HG03039 (cell line): Measurements from ENCODE around the gene SLC25A26.
"Not testable (repeated sequence)": the region's sequence is repeated elsewhere in the genome, so short reads cannot be mapped to it uniquely, and the experiment has no call there.

Experiments
- ATAC-seq: cut with Tn5 transposase; IDR thresholded peaks from one replicate; pipeline ENCODE4 v1.9.1; 2021; ENCODE audit warnings: mild to moderate bottlenecking, moderate library complexity; ENCODE audit not compliant: unreplicated experiment

SLC25A26 gene

GRCh38 chr3:66226093-66226492 is 5.3 kb downstream of the SLC25A26 start:
- not testable (repeated sequence) for ATAC-seq

GRCh38 chr3:66227051-66227450 is 6.2 kb downstream of the SLC25A26 start:
- no peak for ATAC-seq

- ATAC-seq, result no peak
These were observed 7.1 kb downstream of the SLC25A26 start for GRCh38 chr3:66227915-66228314.

GRCh38 chr3:66228707-66229106 is 7.9 kb downstream of the SLC25A26 start:
- no peak for ATAC-seq

DNA sequence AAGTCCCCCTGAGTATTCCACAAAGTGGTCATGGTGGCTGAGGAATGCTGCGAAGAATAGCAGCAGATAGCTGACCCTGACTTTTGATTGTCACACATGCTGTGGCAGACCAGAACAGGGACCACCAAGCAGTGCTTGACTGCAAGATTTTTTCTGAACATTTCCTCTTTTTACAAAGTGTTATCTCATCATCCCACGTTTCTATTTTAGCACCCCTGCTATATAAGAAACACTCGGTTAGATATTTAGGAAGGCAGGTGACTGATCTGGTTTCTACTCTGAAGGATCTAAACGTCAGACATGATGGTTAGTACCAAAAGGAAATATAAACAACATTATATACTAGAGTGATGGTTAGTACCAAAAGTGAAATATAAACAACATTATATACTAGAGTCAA is 9.1 kb downstream of the SLC25A26 start:
- ATAC-seq, result no peak

GRCh38 chr3:66233033-66233432 is 12.2 kb downstream of the SLC25A26 start:
- ATAC-seq, result no peak

GRCh38 chr3:66236281-66236680 is 15.5 kb downstream of the SLC25A26 start:
- ATAC-seq, result no peak

DNA sequence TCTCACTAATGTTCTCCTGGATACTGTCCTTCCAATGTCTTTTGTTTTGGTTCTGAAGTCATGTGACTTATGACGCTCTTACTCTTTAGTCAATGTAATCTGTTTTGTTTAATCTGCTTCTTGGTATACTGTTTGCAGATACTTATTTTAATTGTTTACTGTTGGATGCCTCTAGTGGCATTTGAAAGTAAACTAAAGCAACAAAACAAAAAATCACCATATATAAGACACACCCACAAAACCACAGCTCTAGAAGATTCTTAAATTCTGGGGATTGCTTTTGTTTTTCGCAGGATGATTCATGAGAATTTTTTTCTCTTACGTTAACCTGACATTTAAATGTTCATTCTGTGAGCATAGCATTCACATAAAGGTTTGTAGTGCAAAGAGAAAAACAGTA is 16.8 kb downstream of the SLC25A26 start:
- no peak for ATAC-seq

GRCh38 chr3:66239513-66240123 is 18.8 kb downstream of the SLC25A26 start:
- no peak for ATAC-seq

DNA sequence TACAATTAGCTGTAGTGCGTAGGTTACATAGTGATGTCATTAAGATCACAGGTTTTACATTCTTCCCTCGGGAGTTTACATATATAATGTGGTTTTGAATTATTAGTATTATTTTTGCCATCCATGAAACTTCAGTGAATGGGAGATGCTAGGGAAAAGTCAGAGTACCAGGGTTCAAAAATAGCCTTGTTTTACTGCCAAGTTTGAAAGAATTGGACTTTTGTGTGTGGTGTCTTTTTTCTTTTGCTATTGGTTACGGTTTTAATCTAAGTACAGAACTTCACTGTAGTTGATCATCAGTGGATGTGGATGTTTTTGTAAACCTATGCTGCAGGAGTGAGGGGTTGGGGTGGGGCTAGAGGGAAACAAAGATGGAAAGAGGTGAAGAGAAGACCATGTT is 20.7 kb downstream of the SLC25A26 start:
- no peak for ATAC-seq

DNA sequence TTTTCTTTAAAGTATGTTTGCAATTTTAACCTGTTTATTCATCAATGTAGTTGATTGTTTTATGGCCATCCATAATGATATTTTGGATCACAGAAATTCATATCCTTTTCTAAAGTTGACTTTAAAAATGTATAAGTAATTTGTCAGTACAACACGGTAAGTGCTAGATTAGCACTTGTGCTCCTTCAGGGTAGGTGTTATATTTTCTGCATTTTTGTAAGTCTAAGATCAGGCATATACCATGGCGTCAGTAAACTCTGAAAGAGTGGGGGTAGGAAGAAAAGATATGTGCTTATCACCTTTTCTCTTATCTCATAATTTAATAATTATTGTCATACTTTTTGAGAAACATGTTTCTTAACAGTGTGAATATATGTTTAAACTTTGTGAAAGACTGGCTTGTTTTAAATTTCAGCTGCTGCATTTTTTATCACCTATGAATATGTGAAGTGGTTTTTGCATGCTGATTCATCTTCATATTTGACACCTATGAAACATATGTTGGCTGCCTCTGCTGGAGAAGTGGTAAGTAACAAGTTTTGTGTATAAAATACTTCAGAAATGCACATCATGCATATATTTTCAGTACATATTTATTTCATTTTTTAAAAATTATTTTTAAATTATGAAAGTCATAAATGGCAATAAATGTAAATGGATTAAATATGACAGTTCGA is 22.1 kb downstream of the SLC25A26 start:
- ATAC-seq, result no peak

GRCh38 chr3:66248641-66249040 is 27.8 kb downstream of the SLC25A26 start:
- ATAC-seq, result no peak

DNA sequence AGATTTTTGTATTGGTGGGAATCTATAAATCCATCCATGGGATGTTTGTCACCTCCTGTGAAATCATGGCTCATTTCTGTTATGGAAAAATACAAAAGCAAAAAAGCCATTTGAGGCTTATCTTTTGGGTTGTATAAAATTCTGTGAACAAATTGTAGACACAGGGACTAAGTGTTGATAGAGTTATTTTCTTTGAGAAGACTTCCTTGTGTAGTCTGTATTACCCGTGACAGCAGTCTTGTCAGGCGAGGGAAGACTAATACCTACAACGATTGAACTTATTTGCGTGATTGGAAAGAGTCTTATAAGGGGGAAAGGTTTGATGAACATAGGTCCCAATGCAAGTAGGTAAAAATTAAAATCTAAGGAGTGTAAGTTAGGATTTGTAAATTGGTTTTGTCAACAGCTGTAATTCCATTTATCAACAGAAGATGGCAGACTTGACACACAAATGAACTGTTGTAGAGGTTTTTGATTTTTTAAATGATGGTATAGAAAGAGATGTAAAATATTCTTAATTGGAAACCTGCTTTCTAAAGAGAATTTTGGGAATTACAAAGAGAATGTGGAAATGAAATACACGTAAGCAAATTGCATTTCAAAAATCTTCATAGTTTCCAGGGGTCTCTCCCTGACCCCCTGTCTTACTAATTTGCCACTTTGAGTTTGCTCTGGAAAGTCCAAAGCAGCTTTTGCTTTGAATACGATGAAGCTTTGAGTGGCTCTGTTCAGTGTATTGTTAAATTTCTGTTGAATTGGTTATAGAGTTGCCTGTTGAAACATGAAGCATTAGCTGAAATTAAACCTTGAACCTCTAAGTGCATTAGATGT is 33.2 kb downstream of the SLC25A26 start:
- no peak for ATAC-seq

DNA sequence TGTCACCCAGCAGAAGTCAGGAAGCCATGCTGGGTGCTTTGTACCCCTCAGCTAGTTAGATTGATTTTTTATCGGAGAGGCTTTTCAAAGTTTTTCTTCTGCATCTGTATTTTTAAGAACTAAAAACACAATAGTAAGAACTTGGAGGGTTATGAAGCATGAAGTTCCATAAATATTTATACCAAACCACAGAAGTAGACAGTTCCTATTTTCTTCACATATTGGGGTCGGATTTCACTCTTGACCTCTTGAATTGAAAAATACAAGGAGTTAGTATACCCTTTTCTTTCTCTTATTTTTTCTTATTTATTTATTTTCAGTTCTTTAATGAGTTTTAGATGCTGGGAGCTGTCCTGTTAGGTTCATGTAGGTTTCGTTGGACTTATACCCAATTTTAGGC is 35.1 kb downstream of the SLC25A26 start:
- no peak for ATAC-seq

- no peak for ATAC-seq
These were observed 36.0 kb downstream of the SLC25A26 start for GRCh38 chr3:66256806-66257205.

DNA sequence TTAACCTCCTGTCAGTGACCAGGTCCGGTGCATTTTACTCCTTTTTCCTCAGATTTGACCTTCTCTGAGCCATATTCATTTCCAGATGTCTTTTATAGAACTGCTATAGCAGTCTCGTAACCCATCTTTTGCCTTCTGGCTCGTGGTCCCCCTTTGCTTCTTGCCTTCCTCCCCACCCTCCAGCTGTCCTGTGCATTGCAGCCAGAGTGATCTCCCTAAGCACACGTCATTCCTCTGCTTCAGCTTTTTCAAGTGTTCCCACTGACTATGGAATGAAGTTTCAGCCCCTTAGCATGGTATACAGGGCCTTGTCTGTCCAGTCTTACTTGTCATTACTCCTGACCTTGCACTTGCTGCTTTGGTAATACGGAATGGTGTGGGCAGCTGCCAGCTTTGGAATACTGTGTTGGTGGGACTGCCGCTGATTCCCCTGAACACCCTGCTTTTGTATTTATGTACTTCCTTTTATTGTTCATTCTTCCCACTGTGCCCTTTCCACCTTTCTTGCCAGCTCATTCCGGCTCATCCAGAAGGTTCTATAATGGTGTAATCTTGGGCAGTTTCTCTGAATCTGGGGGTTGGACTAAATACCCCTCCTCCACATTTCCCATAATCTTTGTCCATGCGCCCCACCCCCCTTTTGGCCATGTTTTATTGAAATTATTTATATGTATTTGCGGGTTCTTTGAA is 38.9 kb downstream of the SLC25A26 start:
- no peak for ATAC-seq

DNA sequence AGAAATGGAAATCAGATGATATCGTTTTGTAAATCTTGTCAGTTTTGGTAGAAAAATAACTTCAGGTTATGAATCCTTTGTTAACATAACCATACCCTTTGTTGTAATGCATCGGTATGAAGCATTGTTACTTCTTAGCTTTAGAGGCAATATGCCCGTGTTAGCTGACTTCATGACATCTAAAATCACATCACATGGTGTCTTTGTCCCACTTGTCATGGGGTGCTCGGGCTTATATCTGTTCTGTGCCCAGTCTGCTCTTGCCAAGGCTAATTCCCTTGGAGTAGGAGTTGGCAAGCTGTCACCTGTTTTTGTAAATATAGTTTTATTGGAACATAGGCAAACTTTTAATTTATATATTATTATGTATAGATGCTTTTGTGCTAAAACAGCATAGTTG is 39.6 kb downstream of the SLC25A26 start:
- ATAC-seq, result no peak

GRCh38 chr3:66261355-66261754 is 40.6 kb downstream of the SLC25A26 start:
- no peak for ATAC-seq

GRCh38 chr3:66265649-66266048 is 44.8 kb downstream of the SLC25A26 start:
- ATAC-seq, result no peak

DNA sequence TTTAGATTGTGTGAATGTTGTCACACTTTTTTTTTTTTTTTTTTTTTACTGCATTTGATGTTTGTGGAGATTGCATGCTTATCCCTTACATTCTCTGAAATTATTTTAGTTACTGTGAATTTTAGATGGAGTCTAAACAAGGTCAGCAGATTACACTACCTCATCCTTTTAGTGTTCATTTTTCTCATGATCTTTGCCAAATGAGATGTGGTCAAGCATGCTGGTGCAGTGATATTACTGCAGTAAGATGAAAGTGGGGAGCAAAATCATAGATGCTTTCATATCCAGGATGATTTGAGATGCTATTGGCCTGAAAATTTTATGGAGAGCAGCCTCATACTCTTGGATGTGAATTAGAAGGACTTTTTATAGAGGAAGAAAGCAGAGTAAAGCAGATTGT is 45.8 kb downstream of the SLC25A26 start:
- ATAC-seq, result no peak

GRCh38 chr3:66267031-66267430 is 46.2 kb downstream of the SLC25A26 start:
- ATAC-seq, result no peak
